Heart left ventricle (tissue), 16 donors: ENCODE data around the gene PTPN7. TPM values are rescaled to one million over a fixed set of nuclear protein-coding genes. Genes with fewer than 3 reads are reported as not detected.

Experiments
- ATAC-seq, 4 donors: fragments of 200-7000 bp; cut with Tn5 transposase; one replicate each; pipeline ENCODE4 v1.9.1; 2020 to 2022; ENCODE audit warnings: moderate library complexity in 4 of 4, mild to moderate bottlenecking in 3 of 4, moderate number of reproducible peaks in 1 of 4
- DNase-seq, 5 donors: peaks; one replicate each; pipeline ENCODE4 v3.0.0-alpha.2; 2020
- H3K27ac ChIP-seq, 12 donors: fragments of 200-600 bp; sonication (generic) in 4 of 12; one replicate each; pipeline versions ENCODE4 v1.5.0 to v1.8.0; 2016 to 2022; ENCODE audit warnings: mild to moderate bottlenecking in 2 of 12
- H3K27me3 ChIP-seq, 9 donors: fragments of 200-600 bp; sonication (generic) in 2 of 9; one replicate each; pipeline versions ENCODE4 v1.5.1 to v1.8.0; 2016 to 2022; ENCODE audit warnings: mild to moderate bottlenecking in 3 of 9
- H3K36me3 ChIP-seq, 9 donors: fragments of 200-600 bp; sonication (generic) in 2 of 9; one replicate each; pipeline versions ENCODE4 v1.5.0 to v1.8.0; 2018 to 2022; ENCODE audit warnings: mild to moderate bottlenecking in 2 of 9
- H3K4me1 ChIP-seq, 12 donors: fragments of 200-600 bp; sonication (generic) in 4 of 12; one replicate each; pipeline versions ENCODE4 v1.5.0 to v1.8.0; 2016 to 2022; ENCODE audit warnings: mild to moderate bottlenecking in 3 of 12
- H3K4me3 ChIP-seq, 12 donors: fragments of 200-600 bp; sonication (generic) in 4 of 12; one replicate each; pipeline versions ENCODE4 v1.5.0 to v1.8.0; 2017 to 2022; ENCODE audit warnings: mild to moderate bottlenecking in 9 of 12, moderate library complexity in 4 of 12
- H3K9me3 ChIP-seq, 12 donors: fragments of 200-600 bp; sonication (generic) in 4 of 12; one replicate each; pipeline versions ENCODE4 v1.5.0 to v1.8.0; 2016 to 2022; ENCODE audit warnings: mild to moderate bottlenecking in 1 of 12
- CTCF ChIP-seq, 12 donors: fragments of 200-600 bp; sonication (generic) in 4 of 12; IDR thresholded peaks; one replicate each; pipeline versions ENCODE4 v1.5.0 to v1.8.0; 2018 to 2022; ENCODE audit warnings: antibody characterized with exemption in 12 of 12, mild to moderate bottlenecking in 5 of 12
- POLR2A ChIP-seq, 2 donors: fragments of 450-650 bp; IDR thresholded peaks; one replicate each; pipeline ENCODE4 v1.6.1; 2017; ENCODE audit warnings: antibody characterized with exemption in 2 of 2, mild to moderate bottlenecking in 2 of 2, moderate library complexity in 2 of 2
- WGBS, 4 donors: extraction: QIAGEN DNeasy Blood & Tissue Kit in 2 of 4; methylation state at CpG; one replicate each; pipeline versions ENCODE4 v1.1.5 to v1.1.7; 2013 to 2018; 5-methylcytosine and 5-hydroxymethylcytosine counted together
- intact Hi-C, 10 donors: fragments of 100-400 bp; cut with DNase I; formaldehyde crosslinking; loops; one replicate each; pipeline versions ENCODE4 v1.11.1 to v1.14.2; 2022
- polyA plus RNA-seq, 2 donors: library from polyadenylated mRNA; stranded (reverse); fragments of 200-250 nt; gene quantifications; one replicate each; pipeline ENCODE4 v1.2.3, GENCODE V29; 2013
- total RNA-seq, 9 donors: library from RNA; depleted of rRNA in 2 of 9; stranded (reverse); fragments of >200 nt in 2 of 9; fragmentation: NEBNext Ultra II Directional in 3 of 9; extraction: Animal tissue kit (Norgen Biotek cat#: 25700) in 3 of 9; gene quantifications; one replicate each; pipeline versions ENCODE4 v1.1.0 to v1.2.4, GENCODE V29; 2016 to 2023
- donor health status: ischemic (EF 13 %, LVEDD 7.1; RV severe dilation, severe dysfunction).
- donor health status: healthy with polysubstance abuse.
- donor health status: DM: no; HTN: yes; CAD: no.
- donor health status: DM: no; HTN: no; CAD: no.
- donor health status: ischemic (EF 25% LVEDD 6.9; RV normal size, moderate dysfunction).
- donor health status: ischemic (EF 25% LVEDD 5.7; RV mildly dilated, moderate dysfunction).
- donor health status: healthy.
- donor health status: DM: yes; HTN: yes; CAD: no.
- donor health status: ischemic (EF 35%, LVEDD 5.7; RV mildly dilated, moderate dysfunction).
- donor health status: nonischemic (EF 11% LVEDD 7.7; RV severe dilation, severe dysfunction).
- donor health status: DM: yes; HTN: yes; CAD: no.
- donor health status: PGD.
- donor health status: ischemic (EF 29% LVEDD 5.4; RV normal size, mild dysfunction).
- donor health status: nonischemic (EF 23%, LVEDD 6.1; RV moderate dilation, normal function).

Gene PTPN7
- total and polyA plus RNA-seq, 11 donors, result 0.19 to 10.3 (median 0.55) TPM; not detected in 1

GRCh38 chr1:202179828-202180750 is 19.7 kb upstream of the PTPN7 start:
- H3K36me3 ChIP-seq, result no peaks in the 10 kb centered on the region
- H3K27ac ChIP-seq, result no peak overlapping the region
- TF ChIP-seq POLR2A (IDR thresholded peaks at IDR 0.05) (no peak), CTCF (IDR thresholded peaks at IDR 0.05) (no peak)
- DNase-seq (peak in 1 of 5 donors; percentile 51), ATAC-seq (no peak)
- no peaks in the 10 kb centered on the region for H3K9me3 ChIP-seq
- WGBS, 4 donors, result 69 to 81% (median 78%) methylated on average over 15 to 19 of the region's 19 CpGs
- H3K27me3 ChIP-seq, result peaks cover 0 to 16% (median 0%) of the 10 kb centered on the region in 9 donors
- no peak overlapping the region for H3K4me3 ChIP-seq
- intact Hi-C loops, result loop anchor here in 1 of 10 donors (5.0 kb wide), 1 partner anchor 537 kb away; no protein-coding TSS in a partner anchor
- peaks cover 0 to 8% (median 0%) of the 10 kb centered on the region in 12 donors for H3K4me1 ChIP-seq

- no peaks in the 10 kb centered on the region for H3K9me3 ChIP-seq
- peaks cover 0 to 12% (median 0%) of the 10 kb centered on the region in 9 donors for H3K27me3 ChIP-seq
- H3K4me1 ChIP-seq, result no peaks in the 10 kb centered on the region
- intact Hi-C loops, result no loop called here
- ATAC-seq (no peak), DNase-seq (peak in 1 of 5 donors; percentile 61)
- WGBS, 4 donors, result 88 to 91% (median 89%) methylated on average over 24 to 29 of the region's 29 CpGs
- no peak overlapping the region for H3K27ac ChIP-seq
- H3K4me3 ChIP-seq, result no peak overlapping the region
- H3K36me3 ChIP-seq, result no peaks in the 10 kb centered on the region
- no peak for TF ChIP-seq POLR2A (IDR thresholded peaks at IDR 0.05)
- no peak for TF ChIP-seq CTCF (IDR thresholded peaks at IDR 0.05)
Observed at GRCh38 chr1:202176949-202177927, 16.8 kb upstream of the PTPN7 start.

- no peak for TF ChIP-seq CTCF (IDR thresholded peaks at IDR 0.05)
- no peak for TF ChIP-seq POLR2A (IDR thresholded peaks at IDR 0.05)
- H3K4me3 ChIP-seq, result no peak overlapping the region
- 76 to 91% (median 87%) methylated on average over 7 of the region's 7 CpGs for WGBS, 4 donors
- no peak overlapping the region for H3K27ac ChIP-seq
- no peaks in the 10 kb centered on the region for H3K27me3 ChIP-seq
- no peaks in the 10 kb centered on the region for H3K4me1 ChIP-seq
- intact Hi-C loops, result no loop called here
- H3K9me3 ChIP-seq, result no peaks in the 10 kb centered on the region
- ATAC-seq (no peak), DNase-seq (no peak)
- H3K36me3 ChIP-seq, result no peaks in the 10 kb centered on the region
Observed at GRCh38 chr1:202173993-202174392, 13.6 kb upstream of the PTPN7 start.
